GM12878 (cell line): ENCODE measurements around the gene SARDH. TPM values are rescaled to one million over a fixed set of nuclear protein-coding genes. Genes with fewer than 3 reads are reported as not detected.

Experiments used
- ATAC-seq: fragments of 200-7000 bp; cut with Tn5 transposase; 3 replicates; pipeline ENCODE4 v1.9.1; 2020; ENCODE audit warnings: mild to moderate bottlenecking, moderate library complexity
- BruUV-seq: library from RNA; stranded (reverse); fragments of 400-500 nt; replicated peaks from 2 replicates; lab custom pipeline; 2021; lab: Mats Ljungman, UMichigan
- CTCF ChIA-PET: fragments of 300-600 bp; sonication (Branson Sonifier 250); formaldehyde crosslinking; extraction: SDS; loops from one replicate; lab custom pipeline; 2021; ENCODE audit warnings: inconsistent platforms; lab: Yijun Ruan, JAX
- POLR2A ChIA-PET: fragments of 350-600 bp; formaldehyde crosslinking; extraction: SDS; loops from one replicate; lab custom pipeline; 2021; ENCODE audit warnings: inconsistent platforms; lab: Charles Lee
- RAD21 ChIA-PET: fragments of 300-600 bp; sonication (Branson Sonifier 250); formaldehyde crosslinking; loops from one replicate; lab custom pipeline; 2023; ENCODE audit warnings: antibody characterized with exemption; ENCODE audit not compliant: unreplicated experiment; lab: Charles Lee
- SMC1A ChIA-PET: fragments of 300-600 bp; sonication (Branson Sonifier 250); formaldehyde crosslinking; loops from one replicate; lab custom pipeline; 2023; ENCODE audit not compliant: unreplicated experiment, uncharacterized antibody; lab: Charles Lee
- DNase-seq: peaks from one replicate; pipeline ENCODE4 v3.0.0-alpha.2; 2011; ENCODE audit warnings: low read depth, low spot score
- FAIRE-seq: peaks from 3 replicates; lab custom pipeline; 2011; peaks lifted over from hg19 to GRCh38; lab: Jason Lieb, UNC
- H2AFZ ChIP-seq: 2 replicates; pipeline ENCODE4 v1.6.0; 2011; ENCODE audit warnings: low read depth, low read length, control low read depth; ENCODE audit not compliant: control insufficient read depth
- H3K27ac ChIP-seq: 2 replicates; pipeline ENCODE4 v1.5.1; 2011; ENCODE audit warnings: control low read depth; ENCODE audit not compliant: control insufficient read depth, insufficient read depth
- H3K27me3 ChIP-seq, 2 experiments: replicated peaks in 1 of 2; 2 replicates each; pipeline versions ENCODE4 v1.6.0 to v1.6.1; 2011; ENCODE audit warnings: low read length in 1 of 2; ENCODE audit not compliant: control insufficient read depth in 2 of 2, insufficient read depth in 2 of 2
- H3K36me3 ChIP-seq, 2 experiments: 2 replicates each; pipeline ENCODE4 v1.5.1; 2011; ENCODE audit warnings: low read length in 1 of 2; ENCODE audit not compliant: control insufficient read depth in 2 of 2, insufficient read depth in 2 of 2
- H3K4me1 ChIP-seq: 2 replicates; pipeline ENCODE4 v1.6.1; 2011; ENCODE audit warnings: mild to moderate bottlenecking, low read length, moderate library complexity, mixed read lengths; ENCODE audit not compliant: control insufficient read depth, insufficient read depth
- H3K4me2 ChIP-seq: 2 replicates; pipeline ENCODE4 v1.6.0; 2011; ENCODE audit warnings: control low read depth; ENCODE audit not compliant: control insufficient read depth, insufficient read depth
- H3K4me3 ChIP-seq: fragments of 200-600 bp; sonication (generic); 2 replicates; pipeline ENCODE4 v1.5.1; 2016
- H3K79me2 ChIP-seq: 2 replicates; pipeline ENCODE4 v1.6.0; 2011; ENCODE audit warnings: low read length; ENCODE audit not compliant: control insufficient read depth, insufficient read depth
- H3K9ac ChIP-seq: 2 replicates; pipeline ENCODE4 v1.8.0; 2011; ENCODE audit warnings: low read length, control low read depth, mixed read lengths; ENCODE audit not compliant: control insufficient read depth, insufficient read depth
- H3K9me3 ChIP-seq: replicated peaks from 3 replicates; pipeline ENCODE4 v1.5.1; 2011; ENCODE audit warnings: mild to moderate bottlenecking, low read length; ENCODE audit not compliant: control insufficient read depth, insufficient read depth
- H4K20me1 ChIP-seq: 2 replicates; pipeline ENCODE4 v1.6.0; 2011; ENCODE audit not compliant: control insufficient read depth, insufficient read depth
- ATF3 ChIP-seq: IDR thresholded peaks from 2 replicates; pipeline ENCODE4 v1.6.1; 2011; ENCODE audit warnings: low read depth, mild to moderate bottlenecking, low read length, moderate library complexity, borderline replicate concordance; ENCODE audit errors: extremely low read depth
- E2F4 ChIP-seq: IDR thresholded peaks from 2 replicates; pipeline ENCODE4 v1.6.1; 2012; ENCODE audit warnings: low read depth, low read length, improper control_type of control experiment
- EED ChIP-seq: sonication (generic); IDR thresholded peaks from 2 replicates; pipeline ENCODE4 v1.6.1; 2016; ENCODE audit warnings: antibody characterized with exemption, low read depth
- HCFC1 ChIP-seq: fragments of 150-350 bp; IDR thresholded peaks from 2 replicates; pipeline ENCODE4 v1.6.1; 2014; ENCODE audit warnings: low read length
- IKZF1 ChIP-seq: fragments of 450-650 bp; conservative IDR thresholded peaks from 2 replicates; pipeline ENCODE4 v1.6.1; 2017; ENCODE audit warnings: antibody characterized with exemption, mild to moderate bottlenecking
- MEF2B ChIP-seq: fragments of 450-650 bp; IDR thresholded peaks from 2 replicates; pipeline ENCODE4 v1.6.1; 2018; ENCODE audit warnings: mild to moderate bottlenecking, moderate library complexity; ENCODE audit not compliant: partially characterized antibody, poor library complexity, severe bottlenecking
- NKRF ChIP-seq: fragments of 450-650 bp; conservative IDR thresholded peaks from 2 replicates; pipeline ENCODE4 v1.6.1; 2017; ENCODE audit warnings: mild to moderate bottlenecking, moderate library complexity
- RB1 ChIP-seq: fragments of 450-650 bp; formaldehyde crosslinking; IDR thresholded peaks from 2 replicates; pipeline ENCODE4 v1.6.1; 2017; ENCODE audit warnings: mild to moderate bottlenecking, borderline replicate concordance
- SRF ChIP-seq, 2 experiments: IDR thresholded peaks; 2 replicates each; pipeline ENCODE4 v1.6.1; 2011; ENCODE audit warnings: low read depth in 2 of 2, low read length in 2 of 2, mild to moderate bottlenecking in 1 of 2, moderate library complexity in 1 of 2
- USF2 ChIP-seq: IDR thresholded peaks from 2 replicates; pipeline ENCODE4 v1.6.1; 2011; ENCODE audit warnings: low read depth, low read length, improper control_type of control experiment, borderline replicate concordance
- YBX1 ChIP-seq: fragments of 450-650 bp; IDR thresholded peaks from 2 replicates; pipeline ENCODE4 v1.6.1; 2016; ENCODE audit warnings: antibody characterized with exemption
- ZNF592 ChIP-seq: fragments of 450-650 bp; IDR thresholded peaks from 2 replicates; pipeline ENCODE4 v1.6.1; 2017; ENCODE audit warnings: mild to moderate bottlenecking, moderate library complexity
- WGBS: methylation state at CpG from one replicate; pipeline ENCODE4 v1.1.6; 2016; ENCODE audit warnings: low lambda C conversion rate; ENCODE audit not compliant: insufficient replicate concordance, insufficient coverage; ENCODE audit errors: missing lambda C conversion rate; 5-methylcytosine and 5-hydroxymethylcytosine counted together
- in situ Hi-C: fragments of 300-500 bp; cut with MboI; formaldehyde crosslinking; loops from 9 replicates; pipeline ENCODE4 v1.14.3; 2018; ENCODE audit warnings: mixed read lengths
- intact Hi-C: fragments of 100-400 bp; cut with micrococcal nuclease; formaldehyde crosslinking; loops from one replicate; pipeline ENCODE4 v1.14.2; 2022; ENCODE audit not compliant: unreplicated experiment
- polyA plus RNA-seq, 11 experiments: library from polyadenylated mRNA; depleted of rRNA in 4 of 11; unstranded in 6 of 11; stranded (reverse) in 5 of 11; fragments of >200 nt; fragmentation: Nextera tagmentation in 4 of 11; fragmentation: Illumina TruSeq in 1 of 11; extraction: Ambion mirVana in 4 of 11; extraction: Trizol in 1 of 11; gene quantifications; 1 replicate in 1 of 11; 2 replicates in 10 of 11; pipeline versions ENCODE4 v1.2.1 to v1.2.3, GENCODE V29; 2011 to 2016; ENCODE audit warnings: inconsistent platforms in 2 of 11, missing spikeins in 2 of 11, low read depth in 1 of 11
- total RNA-seq, 4 experiments: library from RNA; depleted of rRNA in 3 of 4; stranded (reverse); fragments of >200 nt in 3 of 4; fragmentation: Illumina TruSeq in 1 of 4; extraction: Trizol in 1 of 4; gene quantifications; 2 replicates each; pipeline versions ENCODE4 v1.2.1 to v1.2.3, GENCODE V29; 2013 to 2021

The SARDH gene
- total and polyA plus RNA-seq, 10 of the 15 experiments (the other 5 are each of a cell fraction or from before 2014, with no cell fraction given) = 0.03 to 0.15 (median 0.10) TPM; not detected in 6

- TF ChIP-seq RB1 = no peak
- no peak for TF ChIP-seq ATF3
- no peak for TF ChIP-seq YBX1
- TF ChIP-seq SRF (IDR thresholded peaks at IDR 0.05; ENCODE audit: low read depth in 2 of 2, low read length in 2 of 2) = no peak
- TF ChIP-seq HCFC1 = no peak
Observed at GRCh38 chr9:133707763-133708245, 30.3 kb downstream of the SARDH start (continued).

GRCh38 chr9:133707065-133707762 lies 30.9 kb downstream of the SARDH start:
- Histone ChIP-seq H3K27me3 (peaks cover 3 to 11% of the 10 kb centered on the region in 2 experiments; a peak in 3 of 4 replicates), H3K36me3 (no peaks in the 10 kb centered on the region), H3K9me3 (no peaks in the 10 kb centered on the region), H4K20me1 (no peaks in the 10 kb centered on the region), H3K27ac (no peak overlapping the region), H2AFZ (no peak overlapping the region), H3K9ac (no peak overlapping the region), H3K4me2 (no peak overlapping the region), H3K4me3 (no peak overlapping the region), H3K79me2 (no peaks in the 10 kb centered on the region), H3K4me1 (peaks cover 4% of the 10 kb centered on the region)
- 19% methylated on average over 17 of the region's 17 CpGs for WGBS
- intact Hi-C loops = no loop called here
- no peak for DNase-seq
- no peak for ATAC-seq
- in situ Hi-C loops = no loop called here
- no TSS peak for BruUV-seq
- no peak for TF ChIP-seq NKRF
- no peak for TF ChIP-seq IKZF1
- TF ChIP-seq USF2 = no peak
- TF ChIP-seq E2F4 = no peak
- TF ChIP-seq ZNF592 = no peak
- TF ChIP-seq EED = no peak
- TF ChIP-seq MEF2B = no peak
- ChIA-PET SMC1A (no interaction called here), POLR2A (no interaction called here), CTCF (interaction anchor here (0.6 kb wide), 1 partner anchor 178 kb away, joined by 3 read pairs; no protein-coding TSS in a partner anchor), RAD21 (no interaction called here)
- FAIRE-seq = no peak
